ENCODE measurements around the gene LSS. TPM values are rescaled to one million over a fixed set of nuclear protein-coding genes. Genes with fewer than 3 reads are reported as not detected.

LSS gene
- total RNA-seq, 1 donor from 2014 or later, result 92.0 TPM

GRCh38 chr21:46159841-46160656 lies 68.5 kb downstream of the LSS start:
- no peak for TF ChIP-seq CTCF (IDR thresholded peaks at IDR 0.05)
- Mint-ChIP-seq H3K4me1 (ENCODE audit: unreplicated experiment) (no peaks in the 10 kb centered on the region), H3K27me3 (ENCODE audit: unreplicated experiment) (no peaks in the 10 kb centered on the region), H3K36me3 (ENCODE audit: unreplicated experiment) (peaks cover 3% of the 10 kb centered on the region), H3K4me3 (ENCODE audit: unreplicated experiment) (no peak overlapping the region), H3K9me3 (ENCODE audit: unreplicated experiment) (no peaks in the 10 kb centered on the region), H3K27ac (ENCODE audit: unreplicated experiment) (no peak overlapping the region)
- DNase-seq (ENCODE audit: extremely low spot score, unreplicated experiment), result peak; percentile 78

GRCh38 chr21:46159390-46159789 lies 69.2 kb downstream of the LSS start:
- H3K9me3 Mint-ChIP-seq (ENCODE audit: unreplicated experiment), result no peaks in the 10 kb centered on the region
- H3K4me3 Mint-ChIP-seq (ENCODE audit: unreplicated experiment), result no peak overlapping the region
- H3K4me1 Mint-ChIP-seq (ENCODE audit: unreplicated experiment), result no peaks in the 10 kb centered on the region
- no peaks in the 10 kb centered on the region for H3K27me3 Mint-ChIP-seq (ENCODE audit: unreplicated experiment)
- peak; percentile 75 for DNase-seq (ENCODE audit: extremely low spot score, unreplicated experiment)
- no peak for TF ChIP-seq CTCF (IDR thresholded peaks at IDR 0.05)
- no peak overlapping the region for H3K27ac Mint-ChIP-seq (ENCODE audit: unreplicated experiment)
- no peaks in the 10 kb centered on the region for H3K36me3 Mint-ChIP-seq (ENCODE audit: unreplicated experiment)

GRCh38 chr21:46158666-46159300 lies 69.8 kb downstream of the LSS start:
- Mint-ChIP-seq H3K27me3 (ENCODE audit: unreplicated experiment) (no peaks in the 10 kb centered on the region), H3K27ac (ENCODE audit: unreplicated experiment) (no peak overlapping the region), H3K4me1 (ENCODE audit: unreplicated experiment) (no peaks in the 10 kb centered on the region), H3K4me3 (ENCODE audit: unreplicated experiment) (no peak overlapping the region), H3K36me3 (ENCODE audit: unreplicated experiment) (no peaks in the 10 kb centered on the region), H3K9me3 (ENCODE audit: unreplicated experiment) (no peaks in the 10 kb centered on the region)
- no peak for TF ChIP-seq CTCF (IDR thresholded peaks at IDR 0.05)
- peak; percentile 80 for DNase-seq (ENCODE audit: extremely low spot score, unreplicated experiment)

- H3K9me3 Mint-ChIP-seq (ENCODE audit: unreplicated experiment), result no peaks in the 10 kb centered on the region
- H3K4me3 Mint-ChIP-seq (ENCODE audit: unreplicated experiment), result no peak overlapping the region
- no peak overlapping the region for H3K27ac Mint-ChIP-seq (ENCODE audit: unreplicated experiment)
- peak; percentile 76 for DNase-seq (ENCODE audit: extremely low spot score, unreplicated experiment)
- H3K27me3 Mint-ChIP-seq (ENCODE audit: unreplicated experiment), result no peaks in the 10 kb centered on the region
- H3K36me3 Mint-ChIP-seq (ENCODE audit: unreplicated experiment), result no peaks in the 10 kb centered on the region
- TF ChIP-seq CTCF (IDR thresholded peaks at IDR 0.05), result no peak
- no peaks in the 10 kb centered on the region for H3K4me1 Mint-ChIP-seq (ENCODE audit: unreplicated experiment)
Measured at GRCh38 chr21:46157987-46158451, 70.6 kb downstream of the LSS start.

GRCh38 chr21:46157396-46157986 lies 71.1 kb downstream of the LSS start:
- no peaks in the 10 kb centered on the region for H3K9me3 Mint-ChIP-seq (ENCODE audit: unreplicated experiment)
- no peak for TF ChIP-seq CTCF (IDR thresholded peaks at IDR 0.05)
- no peaks in the 10 kb centered on the region for H3K36me3 Mint-ChIP-seq (ENCODE audit: unreplicated experiment)
- H3K27ac Mint-ChIP-seq (ENCODE audit: unreplicated experiment), result no peak overlapping the region
- no peak for DNase-seq (ENCODE audit: extremely low spot score, unreplicated experiment)
- no peaks in the 10 kb centered on the region for H3K27me3 Mint-ChIP-seq (ENCODE audit: unreplicated experiment)
- no peak overlapping the region for H3K4me3 Mint-ChIP-seq (ENCODE audit: unreplicated experiment)
- H3K4me1 Mint-ChIP-seq (ENCODE audit: unreplicated experiment), result no peaks in the 10 kb centered on the region
